ENCODE results near the gene STX3.
"Not testable (repeated sequence)": the region's sequence is repeated elsewhere in the genome, so short reads cannot be mapped to it uniquely, and the experiment has no call there.

Gene STX3

DNA sequence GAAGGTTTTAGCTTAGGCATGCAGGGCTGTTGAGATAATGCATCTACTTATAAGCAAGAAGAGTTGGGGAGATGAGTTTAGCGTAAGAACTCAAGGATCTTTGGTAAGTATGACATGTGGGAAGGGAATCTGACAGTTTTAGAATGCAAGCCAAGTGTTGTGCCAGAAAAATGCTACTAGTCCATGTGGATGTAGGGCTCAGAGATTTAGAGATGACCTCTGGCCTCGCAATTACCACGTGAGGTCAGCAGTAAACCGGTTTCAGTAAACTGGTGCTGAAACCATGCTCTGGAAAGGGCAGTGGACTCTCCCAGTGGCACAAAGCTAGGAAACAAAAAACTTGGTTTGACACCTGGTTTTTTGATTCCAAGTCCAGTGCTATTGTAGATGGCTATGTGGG, 36.5 kb downstream of the STX3 start:
- DNase-seq (ENCODE audit: low read depth), result no peak

DNA sequence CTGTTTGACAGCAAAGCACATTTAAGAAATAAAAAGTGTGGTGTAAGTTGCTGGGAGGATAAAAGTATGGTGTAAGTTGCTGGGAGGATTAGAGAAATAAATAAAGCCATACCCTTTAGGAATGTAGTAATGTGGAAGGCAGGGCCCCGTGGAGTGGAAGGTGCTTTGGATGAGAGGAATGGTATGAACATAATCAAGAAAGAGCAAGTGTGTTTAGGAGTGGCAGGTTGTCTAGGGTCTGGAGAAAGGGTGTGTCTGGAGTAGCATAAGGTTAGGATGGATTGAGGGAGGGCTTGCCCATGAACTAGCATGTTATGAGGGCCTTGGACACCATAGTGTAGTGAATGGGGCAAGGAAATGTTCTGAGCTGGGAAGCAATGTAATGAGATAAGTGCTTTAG, 37.3 kb downstream of the STX3 start:
- no peak for DNase-seq (ENCODE audit: low read depth)

DNA sequence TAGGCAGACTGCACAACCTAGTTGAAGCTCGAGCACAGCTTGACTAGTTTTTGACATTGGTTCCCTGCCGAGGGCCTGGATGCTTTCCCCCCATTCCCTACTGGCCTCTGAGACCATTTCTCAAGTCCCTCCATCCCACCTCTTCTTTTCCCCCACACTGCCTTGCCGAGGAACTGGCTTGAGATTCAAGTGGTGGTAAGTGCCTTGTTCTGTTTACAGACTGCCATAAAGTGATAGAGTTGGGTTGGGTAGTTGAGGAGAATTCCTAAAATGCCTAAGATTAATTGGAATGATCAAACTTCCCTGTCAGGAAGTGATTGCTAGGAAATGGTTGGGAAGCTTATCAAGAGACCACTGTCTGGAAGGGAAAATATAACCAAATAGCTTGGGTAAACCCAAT, 39.2 kb downstream of the STX3 start:
- DNase-seq (ENCODE audit: low read depth), result no peak

DNA sequence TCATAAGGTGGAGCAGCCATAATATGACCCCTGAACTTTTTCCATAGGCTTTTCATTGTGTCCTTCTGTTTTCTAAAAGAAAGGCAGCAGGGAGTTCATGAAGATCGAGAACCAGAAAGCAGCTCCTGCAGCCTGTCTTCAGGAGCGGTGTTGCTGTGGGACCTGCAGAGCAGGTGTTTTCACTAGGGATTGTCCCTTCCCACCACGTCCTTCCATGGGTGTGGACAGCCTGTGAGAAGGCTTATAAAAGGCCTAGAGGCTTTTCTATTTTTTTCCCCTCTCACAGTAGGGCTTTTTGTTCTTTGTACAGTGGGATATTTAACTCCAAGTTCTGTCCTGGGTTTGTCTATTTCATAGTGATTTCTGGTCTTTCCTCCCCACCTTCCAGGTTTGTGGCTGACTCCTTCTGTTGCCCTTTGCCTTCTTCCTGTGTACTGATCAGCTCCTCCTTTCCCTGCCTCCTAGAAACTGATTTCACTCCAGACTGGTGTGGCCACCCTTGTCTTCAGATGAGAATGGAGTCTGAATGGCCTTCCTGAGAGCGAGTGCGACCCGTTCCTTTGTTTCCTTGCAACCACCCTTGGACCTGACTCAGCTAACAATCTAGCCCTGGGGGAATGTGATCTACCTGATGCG, 45.3 kb downstream of the STX3 start:
- no peak for DNase-seq (ENCODE audit: low read depth)

DNA sequence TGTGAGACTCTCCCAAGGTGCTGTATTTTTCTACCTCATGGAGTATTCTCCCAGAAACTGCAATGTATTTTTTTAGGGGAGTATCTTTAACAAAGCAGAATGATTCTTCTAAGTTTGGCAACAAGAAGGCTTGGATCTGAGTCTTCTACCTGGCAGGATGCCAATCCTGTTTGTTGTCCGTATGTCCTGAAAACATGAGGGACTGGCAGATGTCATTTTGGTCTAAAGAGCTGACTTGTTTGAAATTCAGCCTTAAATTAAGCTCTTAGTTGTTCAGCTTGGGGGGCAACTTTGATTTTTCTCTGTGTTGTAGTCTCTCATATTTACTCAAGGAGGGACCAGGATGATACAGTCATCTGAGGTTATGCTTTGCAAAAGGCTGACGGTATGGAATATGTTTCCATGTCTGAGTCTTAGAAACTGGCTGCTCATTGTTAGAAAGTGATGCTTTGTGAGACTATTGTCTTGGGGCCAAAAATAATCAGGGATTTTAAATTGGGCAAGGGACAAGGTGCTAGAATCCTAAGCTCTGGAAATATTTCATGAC, 46.1 kb downstream of the STX3 start:
- DNase-seq (ENCODE audit: low read depth), result no peak

DNA sequence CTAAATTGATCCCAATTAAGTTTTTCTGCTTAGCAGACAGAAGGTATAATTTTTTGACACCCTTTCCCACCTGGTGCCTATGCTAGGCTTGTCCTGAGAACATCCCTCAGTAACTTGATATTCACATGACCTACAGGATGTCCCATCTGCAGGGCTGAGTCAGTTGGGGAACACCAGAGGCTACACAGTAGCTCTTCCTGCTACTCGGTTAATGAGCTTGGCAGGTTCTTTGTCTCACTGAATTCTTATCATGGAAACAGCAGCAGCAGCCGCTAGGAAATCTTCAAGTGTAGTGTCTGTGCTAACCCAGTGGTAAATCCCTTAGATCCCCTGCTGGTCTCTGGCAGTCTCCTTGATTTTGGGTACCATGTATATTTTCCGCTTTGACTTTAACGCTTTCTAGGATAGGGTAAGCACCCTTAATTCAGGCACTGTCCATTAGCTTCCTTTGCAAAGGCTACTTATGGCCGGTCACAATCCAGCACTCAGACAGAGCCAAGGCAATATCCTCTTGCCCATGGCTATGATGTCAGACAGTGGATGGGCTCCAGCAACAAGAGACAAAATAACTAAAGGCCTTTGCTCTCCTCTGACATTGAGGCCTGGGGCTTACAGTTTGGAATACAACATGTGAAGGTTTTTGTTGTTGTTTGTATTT, 46.9 kb downstream of the STX3 start:
- no peak for DNase-seq (ENCODE audit: low read depth)

DNA sequence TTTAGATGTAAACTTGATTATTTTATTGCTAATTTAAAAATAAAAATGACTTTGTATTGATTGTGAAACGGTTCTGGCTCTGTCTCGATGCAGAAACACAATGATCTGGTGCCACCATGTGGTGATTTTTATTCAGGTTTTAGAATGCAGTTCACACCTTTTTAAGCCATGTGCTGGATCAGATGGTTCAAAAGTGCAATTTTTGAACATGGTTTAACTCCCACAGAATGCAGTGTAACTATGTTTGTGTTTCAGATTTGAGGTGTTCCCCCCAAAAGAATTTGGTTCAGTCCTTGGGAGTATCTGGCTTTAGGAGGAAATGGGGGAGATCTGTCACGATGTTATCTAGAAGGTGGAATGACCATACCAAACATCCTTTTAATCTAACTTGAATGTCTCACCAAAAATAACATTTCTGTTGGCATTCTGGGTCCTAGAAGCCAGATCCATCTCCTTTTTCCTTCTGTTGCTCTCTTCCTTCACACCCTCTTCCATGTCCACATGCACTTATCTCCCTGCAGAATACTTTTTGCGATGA, 47.5 kb downstream of the STX3 start:
- DNase-seq (ENCODE audit: low read depth), result peak; percentile 15

DNA sequence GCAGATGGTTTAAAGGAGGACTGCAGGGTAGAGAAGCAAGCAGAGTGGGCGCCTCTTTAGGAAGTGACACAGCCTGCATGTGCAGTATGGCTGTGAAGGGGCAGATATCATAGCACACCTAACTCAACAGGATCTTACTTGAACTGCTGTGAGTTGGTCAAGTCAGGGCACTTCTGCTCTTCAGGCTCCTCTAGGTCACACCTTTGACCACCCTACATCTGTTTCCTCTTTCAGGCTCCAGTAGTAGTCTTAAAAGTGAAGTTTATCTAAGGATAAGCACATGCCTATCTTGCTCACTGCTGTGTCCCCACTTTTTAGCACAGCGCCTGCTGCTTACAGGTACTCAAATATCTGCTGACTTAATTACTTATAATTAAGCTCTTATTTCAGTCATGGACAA, 48.9 kb downstream of the STX3 start:
- DNase-seq (ENCODE audit: low read depth), result no peak

DNA sequence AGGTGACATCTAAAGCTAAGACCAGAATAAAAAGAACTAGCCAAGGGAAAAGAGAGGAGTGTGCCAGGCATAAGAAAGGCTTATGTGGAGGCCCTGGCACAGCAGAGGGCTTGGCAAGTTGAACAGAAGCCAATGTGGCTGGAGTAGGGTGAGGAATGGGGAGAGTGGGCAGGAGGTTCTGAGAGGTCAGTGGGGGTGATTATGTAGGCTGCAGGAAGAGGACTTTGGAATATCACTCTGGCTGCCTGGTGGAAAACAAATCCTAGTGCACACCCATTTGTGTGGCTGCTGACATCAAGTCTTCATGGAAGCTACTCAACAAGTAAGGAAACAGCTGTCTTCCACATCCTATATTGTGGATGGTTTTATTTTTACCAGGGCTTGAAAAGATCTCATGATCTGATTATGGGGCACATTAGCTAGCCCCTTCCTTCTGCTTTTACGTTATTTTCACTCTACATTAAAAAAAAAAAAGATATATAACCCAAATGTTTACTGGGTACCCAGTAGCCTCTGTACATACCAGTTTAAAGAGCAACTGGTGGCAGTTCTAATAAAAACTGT, 52.0 kb downstream of the STX3 start:
- DNase-seq (ENCODE audit: low read depth), result no peak

DNA sequence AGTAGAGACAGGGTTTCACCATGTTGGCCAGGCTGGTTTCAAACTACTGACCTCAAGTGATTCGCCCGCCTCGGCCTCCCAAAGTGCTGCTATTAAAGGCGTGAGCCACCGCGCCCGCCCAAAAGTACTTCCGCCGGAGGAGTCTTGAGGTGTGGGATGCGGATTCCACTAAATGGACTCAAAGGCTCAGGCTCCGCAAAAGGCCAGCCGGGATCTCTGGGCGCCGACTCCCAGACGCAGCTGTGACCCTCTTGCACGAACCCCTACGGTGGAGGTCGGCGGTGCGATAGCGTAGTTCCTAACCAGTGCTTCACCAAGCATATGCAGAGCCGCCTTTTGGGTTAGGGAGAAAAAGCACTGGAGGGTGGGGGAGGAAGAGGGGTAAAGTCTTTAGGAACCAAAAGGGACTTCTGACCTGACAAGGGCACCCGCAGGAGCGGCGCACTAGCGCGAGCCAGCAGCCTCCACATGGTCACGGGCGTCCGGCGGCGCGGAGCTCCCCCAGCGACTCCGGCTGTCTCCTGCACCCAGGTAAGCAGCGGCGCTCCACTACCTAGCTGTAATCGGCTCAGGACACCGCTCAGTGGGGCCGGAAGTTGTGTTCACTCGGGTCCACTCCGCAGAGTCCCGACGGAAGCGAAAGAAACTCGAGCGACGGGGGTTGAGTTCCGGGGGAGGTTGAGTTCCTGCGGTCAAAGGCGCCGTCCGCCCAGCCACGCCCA, 55.2 kb downstream of the STX3 start, which contains the start of gene MRPL16:
TSS of gene MRPL16 (minus strand) at position 590 of the 722 bp plus-strand sequence. CDS start at position 470, 120 bp downstream.
- peak; percentile 83 for DNase-seq (ENCODE audit: low read depth)

DNA sequence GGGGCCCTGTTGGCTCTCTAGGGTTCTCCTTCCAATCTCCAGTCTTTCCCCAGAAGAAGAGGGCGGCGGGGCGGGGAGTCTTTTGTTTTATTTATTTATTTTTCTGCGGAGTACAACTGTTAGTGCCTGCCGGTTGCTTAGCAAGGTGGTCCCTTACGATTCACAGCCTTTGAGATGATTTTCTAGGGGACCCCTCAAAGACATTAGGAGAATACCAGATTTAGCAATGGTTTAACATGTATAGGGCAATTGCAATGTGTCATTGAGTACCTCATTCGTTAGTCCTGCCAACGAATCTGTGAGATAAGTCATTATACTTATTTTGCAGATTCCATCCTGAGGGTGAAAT, 55.7 kb downstream of the STX3 start:
- no peak for DNase-seq (ENCODE audit: low read depth)

DNA sequence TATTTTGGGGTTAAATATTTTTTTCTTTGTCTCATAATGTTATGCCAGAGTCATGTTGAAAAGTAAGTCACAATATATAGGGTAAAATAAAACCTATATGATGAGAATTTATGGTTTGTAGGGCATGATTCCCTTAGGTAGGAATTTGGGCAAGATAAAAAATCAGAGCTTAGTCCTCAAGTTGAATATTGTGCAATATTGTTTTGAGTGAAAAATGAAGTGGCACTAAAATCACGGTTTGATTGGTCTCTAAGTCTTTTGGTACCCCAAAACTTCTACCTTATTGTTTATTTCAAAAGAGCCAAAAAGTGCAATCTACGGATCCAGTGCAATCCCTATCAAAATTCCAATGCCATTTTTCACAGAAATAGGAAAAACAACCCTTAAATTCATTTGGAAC, 57.0 kb downstream of the STX3 start:
- no peak for DNase-seq (ENCODE audit: low read depth)

DNA sequence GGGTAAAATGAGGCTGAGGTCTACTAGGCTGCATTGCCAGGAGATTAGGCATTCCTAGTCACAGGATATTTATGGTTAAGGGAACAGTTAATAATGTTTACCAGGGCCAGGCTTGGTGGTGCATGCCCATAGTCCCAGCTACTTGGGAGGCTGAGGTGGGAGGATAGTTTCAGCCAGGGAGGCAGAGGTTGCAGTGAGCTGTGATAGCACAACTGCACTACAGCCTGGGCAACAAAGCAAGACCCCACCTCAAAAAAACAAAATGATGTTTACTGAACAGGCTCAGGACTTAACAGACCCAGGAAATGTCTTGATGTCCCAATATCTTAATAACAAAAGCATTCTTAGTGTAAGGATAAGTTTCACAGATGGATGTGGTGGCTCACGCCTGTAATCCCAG, 58.2 kb downstream of the STX3 start:
- DNase-seq (ENCODE audit: low read depth), result no peak

DNA sequence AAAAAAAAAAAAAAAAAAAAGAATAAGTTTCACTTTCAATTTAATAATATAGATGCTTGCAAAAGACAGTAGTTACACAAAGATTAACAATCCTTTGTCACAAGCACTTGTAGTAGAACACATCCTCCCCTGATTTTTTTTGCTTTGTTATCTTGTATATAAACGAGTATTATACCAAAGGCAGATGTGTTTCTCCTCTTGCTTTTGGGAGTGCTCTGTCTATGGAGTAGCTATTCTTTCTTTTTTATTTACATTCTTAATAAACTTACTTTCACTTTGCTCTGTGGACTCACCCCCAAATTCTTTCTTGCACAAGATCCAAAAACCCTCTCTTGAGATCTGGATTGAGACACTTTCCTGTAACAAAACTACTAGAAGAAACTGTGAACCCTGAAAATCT, 58.8 kb downstream of the STX3 start:
- no peak for DNase-seq (ENCODE audit: low read depth)

DNA sequence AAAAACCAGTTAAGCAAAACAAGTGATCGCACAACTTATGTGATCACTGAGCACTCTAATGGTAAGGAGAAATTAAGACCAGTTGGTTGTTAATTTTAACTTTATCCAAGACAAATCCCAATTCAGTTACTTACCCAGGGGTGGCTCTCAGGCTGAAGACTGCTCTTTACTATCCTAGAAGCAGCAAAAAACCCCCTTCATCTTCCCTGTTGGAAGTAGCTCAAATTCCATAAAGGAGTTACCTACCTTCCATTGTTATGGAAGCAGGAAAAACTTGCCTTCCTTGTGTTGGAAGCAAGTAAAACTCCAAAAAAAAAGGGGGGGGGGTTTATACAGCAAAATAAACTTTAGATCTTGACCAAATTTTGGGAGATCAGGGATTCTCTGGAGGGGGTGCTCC, 60.6 kb downstream of the STX3 start:
- no peak for DNase-seq (ENCODE audit: low read depth)

DNA sequence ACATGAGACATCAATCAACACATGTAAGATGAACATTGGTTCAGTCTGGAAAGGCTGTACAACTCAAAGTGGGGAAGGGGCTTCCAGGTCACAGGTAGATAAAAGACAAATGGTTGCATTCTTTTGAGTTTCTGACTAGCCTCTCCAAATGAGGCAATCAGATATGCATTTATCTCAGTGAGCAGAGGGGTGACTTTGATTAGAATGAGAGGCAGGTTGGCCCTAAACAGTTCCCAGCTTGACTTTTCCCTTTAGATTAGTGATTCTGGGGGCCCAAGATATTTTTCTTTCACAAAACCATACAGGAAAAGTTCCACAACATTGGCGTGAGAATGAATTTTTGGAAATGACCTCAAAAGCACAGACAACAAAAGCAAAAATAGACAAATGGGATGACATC, 61.3 kb downstream of the STX3 start:
- not testable (repeated sequence) for DNase-seq (ENCODE audit: low read depth)

DNA sequence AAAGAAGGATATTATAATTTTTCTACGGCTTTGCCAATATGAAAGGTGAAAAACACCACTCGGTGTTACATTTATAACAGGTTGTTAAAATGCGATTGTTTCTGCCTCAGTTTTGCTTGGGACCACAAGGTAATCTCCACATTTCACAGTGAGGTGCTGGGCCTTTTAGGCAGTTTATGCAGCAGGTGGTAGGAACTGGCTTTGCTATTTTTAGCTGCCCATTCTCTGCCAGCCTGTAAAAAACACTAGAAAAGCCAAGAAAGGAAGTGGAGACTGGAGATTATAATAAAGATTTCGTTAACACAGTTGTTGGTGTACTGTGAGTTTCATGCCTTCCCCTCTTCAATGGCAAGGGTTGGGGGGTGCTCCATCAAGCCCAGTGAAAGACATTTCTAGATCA, 63.4 kb downstream of the STX3 start:
- no peak for DNase-seq (ENCODE audit: low read depth)

DNA sequence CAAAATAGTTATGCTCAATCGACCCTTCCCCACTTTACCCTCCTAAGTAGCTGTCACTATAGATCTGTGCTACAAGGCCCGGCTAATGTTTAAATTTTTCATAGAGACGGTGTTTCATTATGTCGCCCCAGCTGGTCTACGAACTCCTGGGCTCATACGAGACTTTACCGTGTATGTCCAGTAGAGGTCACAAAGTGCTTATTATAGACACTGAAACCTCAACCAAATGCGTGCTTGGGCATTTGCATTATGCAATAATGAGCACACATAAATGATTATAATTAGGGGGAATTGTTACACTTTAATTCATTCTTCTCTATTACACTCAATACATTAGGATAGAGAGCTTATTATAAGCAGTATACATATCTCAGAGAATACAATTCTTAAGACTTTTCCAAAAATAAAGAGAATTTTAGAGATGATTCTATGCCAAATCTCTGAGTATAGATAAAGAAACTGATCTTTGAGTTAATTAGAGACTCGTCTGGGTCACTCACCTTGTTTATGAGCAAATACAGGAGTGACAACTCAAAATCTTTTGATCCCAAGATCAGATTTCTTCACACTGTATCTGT, 67.9 kb downstream of the STX3 start:
- DNase-seq (ENCODE audit: low read depth), result no peak

DNA sequence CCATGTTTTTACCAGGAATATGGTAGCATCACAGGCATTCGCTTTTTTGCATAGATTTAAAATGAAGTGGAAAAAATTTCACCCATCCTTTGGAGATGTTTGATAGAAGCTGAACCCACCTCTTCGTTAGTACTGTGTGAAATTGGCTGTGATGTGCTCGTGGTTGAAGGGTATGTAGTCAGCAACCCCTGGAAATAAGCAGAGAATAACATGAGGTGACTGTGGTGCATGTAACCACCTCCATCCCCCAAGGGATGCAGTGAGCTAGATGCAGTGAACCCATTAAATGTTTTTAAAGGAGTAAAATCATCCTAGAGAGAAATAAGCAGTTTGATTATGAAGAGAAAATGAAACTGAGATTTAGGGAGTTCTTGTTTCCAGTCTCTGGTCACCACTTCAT, 74.2 kb downstream of the STX3 start:
- DNase-seq (ENCODE audit: low read depth), result no peak

DNA sequence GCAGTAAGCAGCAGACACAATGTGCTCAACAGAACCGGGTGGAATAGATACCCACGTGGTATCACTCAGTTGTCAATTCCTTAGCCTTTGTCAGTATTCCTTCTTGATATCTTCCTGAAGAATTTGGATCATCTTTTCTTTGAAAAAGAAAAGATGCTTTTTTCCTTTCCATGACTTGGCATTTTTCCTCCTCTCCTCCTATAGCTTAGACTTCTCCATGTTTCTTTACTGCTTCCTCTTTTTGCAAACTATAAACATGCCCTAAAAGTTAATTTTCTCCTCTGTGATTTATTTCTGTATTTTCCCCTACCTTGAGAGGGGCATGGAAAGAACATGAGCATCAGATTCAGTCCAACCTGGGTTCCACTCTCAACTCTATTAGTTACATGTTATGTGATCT, 78.4 kb downstream of the STX3 start:
- no peak for DNase-seq (ENCODE audit: low read depth)

DNA sequence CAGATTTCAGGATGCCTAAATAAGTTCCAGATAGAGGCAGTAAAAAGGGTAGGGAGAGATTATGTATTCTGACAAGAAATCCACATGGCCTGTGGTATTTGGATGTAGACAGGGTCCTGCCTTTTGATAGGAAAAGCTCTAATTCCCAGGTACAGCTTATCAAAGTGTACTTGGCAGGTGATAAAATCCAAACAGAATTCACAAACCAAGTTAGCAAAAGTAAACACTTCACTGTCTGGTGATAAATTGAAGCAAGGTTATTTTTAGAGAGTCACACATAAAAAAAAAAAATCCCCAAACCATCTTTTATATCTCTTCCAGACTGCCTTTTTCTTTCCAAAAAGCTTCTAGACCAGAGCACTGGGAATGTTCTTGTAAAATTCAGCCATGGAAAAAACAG, 84.4 kb downstream of the STX3 start:
- no peak for DNase-seq (ENCODE audit: low read depth)

DNA sequence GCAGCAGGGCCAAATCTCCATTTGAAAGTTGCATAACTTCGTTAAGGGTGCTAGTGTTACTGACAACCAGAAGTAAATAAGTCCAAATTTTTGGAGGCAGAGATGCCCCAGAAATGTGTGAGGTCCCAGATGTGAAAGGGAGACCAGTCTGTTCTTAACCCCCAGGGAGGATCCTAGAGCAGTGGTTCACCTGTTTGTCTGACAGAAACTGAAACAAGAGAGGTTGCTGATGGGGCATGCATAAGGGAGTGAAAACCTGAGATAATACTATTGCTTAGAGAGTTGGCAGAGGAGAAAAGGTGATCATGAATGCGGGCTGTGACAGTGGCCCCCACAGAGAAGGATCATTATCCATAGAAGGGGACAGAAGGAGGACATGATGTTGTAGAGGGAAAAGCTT, 86.3 kb downstream of the STX3 start:
- no peak for DNase-seq (ENCODE audit: low read depth)
